Measurements from ENCODE around the gene MTHFS. TPM values are rescaled to one million over a fixed set of nuclear protein-coding genes. Genes with fewer than 3 reads are reported as not detected.

MTHFS gene
- polyA plus RNA-seq, 1 donor from 2014 or later = 9.0 TPM

DNA sequence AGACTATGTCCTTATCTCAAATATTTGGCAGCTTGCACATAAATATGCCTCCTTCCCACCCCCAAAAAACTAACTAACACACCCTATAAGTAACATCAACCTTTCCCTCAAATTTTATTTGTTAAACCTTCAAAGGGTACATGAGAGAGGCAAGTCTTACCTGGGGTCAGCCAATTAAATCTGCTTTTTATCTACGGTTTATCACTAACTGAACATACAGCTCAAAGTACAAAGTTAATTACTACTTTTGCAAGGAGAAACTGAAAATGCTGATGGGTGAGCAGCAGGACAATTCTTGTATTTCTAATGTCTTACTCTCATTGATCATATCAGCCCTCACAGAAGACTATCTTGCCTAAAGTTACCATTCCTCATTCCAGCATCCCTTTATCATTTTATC lies 34.6 kb downstream of the MTHFS start:
- H3K9me3 ChIP-seq (ENCODE audit: low read length) = no peaks in the 10 kb centered on the region
- H3F3A ChIP-seq (ENCODE audit: insufficient read depth, low read length, poor library complexity, severe bottlenecking) = no peaks in the 10 kb centered on the region
- H3K27ac ChIP-seq (ENCODE audit: low read length) = no peak overlapping the region
- H3K4me3 ChIP-seq (ENCODE audit: low read length) = no peak overlapping the region
- H3K9me2 ChIP-seq (ENCODE audit: insufficient read depth, low read length) = no peaks in the 10 kb centered on the region
- no peak overlapping the region for H2AFZ ChIP-seq (ENCODE audit: low read depth, low read length)
- no peaks in the 10 kb centered on the region for H3K27me3 ChIP-seq (ENCODE audit: insufficient read depth, low read depth, low read length)
- no peaks in the 10 kb centered on the region for H3K79me2 ChIP-seq (replicated peaks; ENCODE audit: insufficient read depth, low read length)
- H4K20me1 ChIP-seq (ENCODE audit: insufficient read depth) = no peaks in the 10 kb centered on the region
- TF ChIP-seq RAD21 (conservative IDR thresholded peaks at IDR 0.05) (no peak), TAF1 (IDR thresholded peaks at IDR 0.05; ENCODE audit: low read depth) (no peak), EP300 (conservative IDR thresholded peaks at IDR 0.05; ENCODE audit: poor library complexity, severe bottlenecking) (no peak), POLR2AphosphoS5 (IDR thresholded peaks at IDR 0.05) (no peak), SMC3 (conservative IDR thresholded peaks at IDR 0.05; ENCODE audit: poor library complexity) (no peak), MXI1 (conservative IDR thresholded peaks at IDR 0.05; ENCODE audit: poor library complexity, severe bottlenecking) (no peak)
- TF ChIP-seq, protein P1, sequence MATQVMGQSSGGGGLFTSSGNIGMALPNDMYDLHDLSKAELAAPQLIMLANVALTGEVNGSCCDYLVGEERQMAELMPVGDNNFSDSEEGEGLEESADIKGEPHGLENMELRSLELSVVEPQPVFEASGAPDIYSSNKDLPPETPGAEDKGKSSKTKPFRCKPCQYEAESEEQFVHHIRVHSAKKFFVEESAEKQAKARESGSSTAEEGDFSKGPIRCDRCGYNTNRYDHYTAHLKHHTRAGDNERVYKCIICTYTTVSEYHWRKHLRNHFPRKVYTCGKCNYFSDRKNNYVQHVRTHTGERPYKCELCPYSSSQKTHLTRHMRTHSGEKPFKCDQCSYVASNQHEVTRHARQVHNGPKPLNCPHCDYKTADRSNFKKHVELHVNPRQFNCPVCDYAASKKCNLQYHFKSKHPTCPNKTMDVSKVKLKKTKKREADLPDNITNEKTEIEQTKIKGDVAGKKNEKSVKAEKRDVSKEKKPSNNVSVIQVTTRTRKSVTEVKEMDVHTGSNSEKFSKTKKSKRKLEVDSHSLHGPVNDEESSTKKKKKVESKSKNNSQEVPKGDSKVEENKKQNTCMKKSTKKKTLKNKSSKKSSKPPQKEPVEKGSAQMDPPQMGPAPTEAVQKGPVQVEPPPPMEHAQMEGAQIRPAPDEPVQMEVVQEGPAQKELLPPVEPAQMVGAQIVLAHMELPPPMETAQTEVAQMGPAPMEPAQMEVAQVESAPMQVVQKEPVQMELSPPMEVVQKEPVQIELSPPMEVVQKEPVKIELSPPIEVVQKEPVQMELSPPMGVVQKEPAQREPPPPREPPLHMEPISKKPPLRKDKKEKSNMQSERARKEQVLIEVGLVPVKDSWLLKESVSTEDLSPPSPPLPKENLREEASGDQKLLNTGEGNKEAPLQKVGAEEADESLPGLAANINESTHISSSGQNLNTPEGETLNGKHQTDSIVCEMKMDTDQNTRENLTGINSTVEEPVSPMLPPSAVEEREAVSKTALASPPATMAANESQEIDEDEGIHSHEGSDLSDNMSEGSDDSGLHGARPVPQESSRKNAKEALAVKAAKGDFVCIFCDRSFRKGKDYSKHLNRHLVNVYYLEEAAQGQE (IDR thresholded peaks at IDR 0.05; ENCODE audit: borderline replicate concordance) = no peak
- TF ChIP-seq, protein P2, sequence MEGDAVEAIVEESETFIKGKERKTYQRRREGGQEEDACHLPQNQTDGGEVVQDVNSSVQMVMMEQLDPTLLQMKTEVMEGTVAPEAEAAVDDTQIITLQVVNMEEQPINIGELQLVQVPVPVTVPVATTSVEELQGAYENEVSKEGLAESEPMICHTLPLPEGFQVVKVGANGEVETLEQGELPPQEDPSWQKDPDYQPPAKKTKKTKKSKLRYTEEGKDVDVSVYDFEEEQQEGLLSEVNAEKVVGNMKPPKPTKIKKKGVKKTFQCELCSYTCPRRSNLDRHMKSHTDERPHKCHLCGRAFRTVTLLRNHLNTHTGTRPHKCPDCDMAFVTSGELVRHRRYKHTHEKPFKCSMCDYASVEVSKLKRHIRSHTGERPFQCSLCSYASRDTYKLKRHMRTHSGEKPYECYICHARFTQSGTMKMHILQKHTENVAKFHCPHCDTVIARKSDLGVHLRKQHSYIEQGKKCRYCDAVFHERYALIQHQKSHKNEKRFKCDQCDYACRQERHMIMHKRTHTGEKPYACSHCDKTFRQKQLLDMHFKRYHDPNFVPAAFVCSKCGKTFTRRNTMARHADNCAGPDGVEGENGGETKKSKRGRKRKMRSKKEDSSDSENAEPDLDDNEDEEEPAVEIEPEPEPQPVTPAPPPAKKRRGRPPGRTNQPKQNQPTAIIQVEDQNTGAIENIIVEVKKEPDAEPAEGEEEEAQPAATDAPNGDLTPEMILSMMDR (IDR thresholded peaks at IDR 0.05; ENCODE audit: poor library complexity, severe bottlenecking) = no peak
- no peak overlapping the region for H3K4me2 ChIP-seq (ENCODE audit: low read length)
- no peak overlapping the region for H3K9ac ChIP-seq (ENCODE audit: low read length)
- H3K36me3 ChIP-seq (ENCODE audit: insufficient read depth, low read length) = no peaks in the 10 kb centered on the region

DNA sequence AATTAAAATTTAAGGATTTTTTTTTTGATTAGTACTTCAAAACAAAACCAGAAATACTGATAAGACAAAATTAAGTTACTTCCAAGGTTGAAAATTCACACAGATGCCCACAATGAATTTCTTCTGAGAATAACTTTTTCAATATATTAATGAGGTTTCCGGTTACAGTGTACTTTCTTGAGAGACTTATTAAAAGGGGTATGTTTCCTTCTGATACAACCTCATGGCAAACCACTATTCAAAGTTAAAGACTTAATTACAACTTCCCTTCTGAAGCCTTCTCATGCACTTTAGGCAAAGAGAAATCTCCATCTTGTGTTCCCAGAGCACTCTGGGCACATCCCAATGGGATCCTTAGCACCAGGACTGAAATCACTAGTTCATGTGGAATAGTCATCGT lies 36.2 kb downstream of the MTHFS start:
- no peaks in the 10 kb centered on the region for H3F3A ChIP-seq (ENCODE audit: insufficient read depth, low read length, poor library complexity, severe bottlenecking)
- TF ChIP-seq EZH2 (IDR thresholded peaks at IDR 0.05; ENCODE audit: borderline replicate concordance, insufficient read depth, low read length, poor library complexity, severe bottlenecking) (no peak), MXI1 (conservative IDR thresholded peaks at IDR 0.05; ENCODE audit: poor library complexity, severe bottlenecking) (no peak), POLR2AphosphoS5 (IDR thresholded peaks at IDR 0.05) (no peak), EP300 (conservative IDR thresholded peaks at IDR 0.05; ENCODE audit: poor library complexity, severe bottlenecking) (no peak)
- TF ChIP-seq, protein P2 (IDR thresholded peaks at IDR 0.05; ENCODE audit: poor library complexity, severe bottlenecking) = no peak
- TF ChIP-seq, protein P1 (IDR thresholded peaks at IDR 0.05; ENCODE audit: borderline replicate concordance) = no peak
- H3K4me3 ChIP-seq (ENCODE audit: low read length) = no peak overlapping the region
- H4K20me1 ChIP-seq (ENCODE audit: insufficient read depth) = no peaks in the 10 kb centered on the region
- H3K36me3 ChIP-seq (ENCODE audit: insufficient read depth, low read length) = no peaks in the 10 kb centered on the region
- H3K27ac ChIP-seq (ENCODE audit: low read length) = no peak overlapping the region
- H3K4me2 ChIP-seq (ENCODE audit: low read length) = no peak overlapping the region
- no peaks in the 10 kb centered on the region for H3K9me2 ChIP-seq (ENCODE audit: insufficient read depth, low read length)
- H3K79me2 ChIP-seq (replicated peaks; ENCODE audit: insufficient read depth, low read length) = no peaks in the 10 kb centered on the region
- no peak overlapping the region for H2AFZ ChIP-seq (ENCODE audit: low read depth, low read length)
- H3K9ac ChIP-seq (ENCODE audit: low read length) = no peak overlapping the region
- H3K9me3 ChIP-seq (ENCODE audit: low read length) = no peaks in the 10 kb centered on the region
- no peaks in the 10 kb centered on the region for H3K27me3 ChIP-seq (ENCODE audit: insufficient read depth, low read depth, low read length)
